Natural killer cell (primary cell): ENCODE data around the gene PPP2R5A. TPM values are rescaled to one million over a fixed set of nuclear protein-coding genes. Genes with fewer than 3 reads are reported as not detected.

Experiments
- ATAC-seq, 3 donors: fragments of 150-1000 bp in 2 of 3; fragments of 200-7000 bp in 1 of 3; cut with Tn5 transposase; 1 replicate in 1 of 3; 2 replicates in 2 of 3; pipeline ENCODE4 v1.10.0; 2021; ENCODE audit warnings: mild to moderate bottlenecking in 2 of 3, moderate library complexity in 2 of 3
- DNase-seq, 2 donors: peaks; one replicate each; pipeline versions ENCODE4 v3.0.0 to v3.0.0-alpha.2; 2013 to 2021; ENCODE audit warnings: mixed read lengths in 1 of 2
- H3K27ac ChIP-seq: one replicate; pipeline ENCODE4 v1.5.1; 2013; ENCODE audit warnings: mild to moderate bottlenecking, low read length
- H3K27me3 ChIP-seq: one replicate; pipeline ENCODE4 v1.6.1; 2013; ENCODE audit warnings: low read length; ENCODE audit not compliant: control insufficient read depth, insufficient read depth
- H3K36me3 ChIP-seq: one replicate; pipeline ENCODE4 v1.6.1; 2013; ENCODE audit warnings: low read length; ENCODE audit not compliant: control insufficient read depth, insufficient read depth
- H3K4me1 ChIP-seq: one replicate; pipeline ENCODE4 v1.6.1; 2013; ENCODE audit warnings: low read length; ENCODE audit not compliant: control insufficient read depth, insufficient read depth
- H3K4me3 ChIP-seq: one replicate; pipeline ENCODE4 v1.5.1; 2013; ENCODE audit warnings: low read length
- H3K9me3 ChIP-seq: one replicate; pipeline ENCODE4 v1.6.1; 2013; ENCODE audit warnings: low read length; ENCODE audit not compliant: control insufficient read depth, insufficient read depth
- H3K27ac Mint-ChIP-seq, 2 donors: one replicate each; pipeline ENCODE4 v1.8.0; 2022; ENCODE audit warnings: mild to moderate bottlenecking in 2 of 2, mixed read lengths in 2 of 2, moderate library complexity in 1 of 2
- H3K27me3 Mint-ChIP-seq, 2 donors: one replicate each; pipeline ENCODE4 v1.8.0; 2022; ENCODE audit warnings: low read depth in 2 of 2, mixed read lengths in 2 of 2
- H3K36me3 Mint-ChIP-seq: one replicate; pipeline ENCODE4 v1.8.0; 2022; ENCODE audit warnings: mixed read lengths
- H3K4me1 Mint-ChIP-seq, 2 donors: one replicate each; pipeline ENCODE4 v1.8.0; 2022; ENCODE audit warnings: mixed read lengths in 2 of 2
- H3K4me3 Mint-ChIP-seq: one replicate; pipeline ENCODE4 v1.8.0; 2022; ENCODE audit warnings: mild to moderate bottlenecking, moderate library complexity, mixed read lengths
- H3K9me3 Mint-ChIP-seq, 2 donors: one replicate each; pipeline ENCODE4 v1.8.0; 2022; ENCODE audit warnings: mixed read lengths in 2 of 2
- CTCF ChIP-seq: fragments of 200-600 bp; IDR thresholded peaks from one replicate; pipeline ENCODE4 v1.8.0; 2022; ENCODE audit warnings: antibody characterized with exemption
- WGBS: methylation state at CpG from one replicate; pipeline ENCODE4 v1.1.7; 2013; ENCODE audit warnings: missing lambda C conversion rate; ENCODE audit not compliant: insufficient coverage; 5-methylcytosine and 5-hydroxymethylcytosine counted together
- intact Hi-C: fragments of 100-400 bp; cut with micrococcal nuclease; formaldehyde crosslinking; loops from one replicate; pipeline ENCODE4 v1.14.2; 2022
- total RNA-seq, 4 donors: library from RNA; stranded (reverse); fragments of 120-200 nt in 1 of 4; gene quantifications; one replicate each; pipeline versions ENCODE4 v1.2.3 to v1.2.4, GENCODE V29; 2013 to 2022

Gene PPP2R5A
- total RNA-seq, 3 donors from 2014 or later (not counting 1 experiment from before 2014, with no cell fraction given) = 74.0 to 99.8 (median 86.4) TPM

DNA sequence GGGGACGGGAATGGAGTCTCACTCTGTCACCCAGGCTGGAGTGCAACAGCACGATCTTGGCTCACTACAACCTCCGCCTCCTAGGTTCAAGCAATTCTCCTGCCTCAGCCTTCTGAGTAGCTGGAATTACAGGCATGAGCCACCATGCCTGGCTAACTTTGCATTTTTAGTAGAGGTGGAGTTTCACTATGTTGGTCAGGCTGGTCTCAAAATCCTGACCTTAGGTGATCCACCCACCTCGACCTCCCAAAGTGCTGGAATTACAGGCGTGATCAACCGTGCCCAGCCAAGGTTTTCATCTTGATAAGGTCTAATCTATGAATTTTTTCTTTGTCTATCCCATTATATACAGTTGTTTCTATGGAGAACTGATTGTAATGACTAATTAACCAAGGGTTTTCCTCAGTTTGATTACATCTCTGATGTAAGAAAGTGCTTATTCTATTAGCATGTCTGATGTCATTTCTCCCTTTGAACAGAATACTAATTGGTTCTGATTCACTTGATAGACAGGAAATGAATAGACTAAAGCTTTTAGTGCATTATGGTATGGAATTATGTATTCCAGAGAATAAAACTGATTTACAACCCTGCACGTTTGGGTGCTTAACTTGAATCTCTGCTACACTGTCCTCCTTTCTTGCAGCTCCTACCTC is 117.6 kb downstream of the PPP2R5A start:
- Histone ChIP-seq H3K27ac (no peak overlapping the region), H3K9me3 (no peaks in the 10 kb centered on the region), H3K36me3 (peaks cover 14% of the 10 kb centered on the region), H3K27me3 (no peaks in the 10 kb centered on the region), H3K4me1 (no peaks in the 10 kb centered on the region), H3K4me3 (no peak overlapping the region)
- no peak for TF ChIP-seq CTCF
- no peak overlapping the region for H3K4me3 Mint-ChIP-seq
- H3K27ac Mint-ChIP-seq = no peak overlapping the region
- no peaks in the 10 kb centered on the region for H3K36me3 Mint-ChIP-seq
- DNase-seq (no peak), ATAC-seq (no peak)
- intact Hi-C loops = no loop called here
- H3K9me3 Mint-ChIP-seq = no peaks in the 10 kb centered on the region
- WGBS = 96% methylated on average over 7 of the region's 7 CpGs
- no peaks in the 10 kb centered on the region for H3K27me3 Mint-ChIP-seq
- H3K4me1 Mint-ChIP-seq = peaks cover 0 to 14% of the 10 kb centered on the region in 2 donors

- Mint-ChIP-seq H3K4me1 (peaks cover 24 to 39% of the 10 kb centered on the region in 2 donors), H3K36me3 (peaks cover 9% of the 10 kb centered on the region), H3K27me3 (no peaks in the 10 kb centered on the region), H3K9me3 (no peaks in the 10 kb centered on the region), H3K27ac (no peak overlapping the region), H3K4me3 (no peak overlapping the region)
- H3K36me3 ChIP-seq = peaks cover 36% of the 10 kb centered on the region
- H3K27me3 ChIP-seq = no peaks in the 10 kb centered on the region
- H3K27ac ChIP-seq = no peak overlapping the region
- intact Hi-C loops = no loop called here
- peaks cover 22% of the 10 kb centered on the region for H3K4me1 ChIP-seq
- WGBS = 91% methylated on average over 8 of the region's 8 CpGs
- TF ChIP-seq CTCF = no peak
- DNase-seq (no peak), ATAC-seq (no peak)
- H3K9me3 ChIP-seq = no peaks in the 10 kb centered on the region
- H3K4me3 ChIP-seq = no peak overlapping the region
Observed at GRCh38 chr1:212410231-212410820, 125.1 kb downstream of the PPP2R5A start.

Other genes starting within 250 kb of the PPP2R5A start
- 10 to 100 TPM in 2 of 3 donors, 1 to 10 TPM in 1; 10.0 to 20.3 (median 11.0) TPM for gene INTS7, start 249.9 kb upstream of the PPP2R5A start, total RNA-seq
- gene DTL, start 249.7 kb upstream of the PPP2R5A start, total RNA-seq = 1 to 10 TPM; 1.1 to 4.0 (median 3.3) TPM
- 10 to 100 TPM in 2 of 3 donors, 1 to 10 TPM in 1; 5.0 to 14.2 (median 11.4) TPM for gene PACC1, start 129.5 kb downstream of the PPP2R5A start, total RNA-seq
- gene NENF, start 147.5 kb downstream of the PPP2R5A start, total RNA-seq = 10 to 100 TPM in 2 of 3 donors, 1 to 10 TPM in 1; 7.2 to 14.0 (median 12.2) TPM